ENCODE measurements around the gene MPO. TPM values are rescaled to one million over a fixed set of nuclear protein-coding genes. Genes with fewer than 3 reads are reported as not detected.

The MPO gene
- total RNA-seq, 1 experiment from 2014 or later: not detected

DNA sequence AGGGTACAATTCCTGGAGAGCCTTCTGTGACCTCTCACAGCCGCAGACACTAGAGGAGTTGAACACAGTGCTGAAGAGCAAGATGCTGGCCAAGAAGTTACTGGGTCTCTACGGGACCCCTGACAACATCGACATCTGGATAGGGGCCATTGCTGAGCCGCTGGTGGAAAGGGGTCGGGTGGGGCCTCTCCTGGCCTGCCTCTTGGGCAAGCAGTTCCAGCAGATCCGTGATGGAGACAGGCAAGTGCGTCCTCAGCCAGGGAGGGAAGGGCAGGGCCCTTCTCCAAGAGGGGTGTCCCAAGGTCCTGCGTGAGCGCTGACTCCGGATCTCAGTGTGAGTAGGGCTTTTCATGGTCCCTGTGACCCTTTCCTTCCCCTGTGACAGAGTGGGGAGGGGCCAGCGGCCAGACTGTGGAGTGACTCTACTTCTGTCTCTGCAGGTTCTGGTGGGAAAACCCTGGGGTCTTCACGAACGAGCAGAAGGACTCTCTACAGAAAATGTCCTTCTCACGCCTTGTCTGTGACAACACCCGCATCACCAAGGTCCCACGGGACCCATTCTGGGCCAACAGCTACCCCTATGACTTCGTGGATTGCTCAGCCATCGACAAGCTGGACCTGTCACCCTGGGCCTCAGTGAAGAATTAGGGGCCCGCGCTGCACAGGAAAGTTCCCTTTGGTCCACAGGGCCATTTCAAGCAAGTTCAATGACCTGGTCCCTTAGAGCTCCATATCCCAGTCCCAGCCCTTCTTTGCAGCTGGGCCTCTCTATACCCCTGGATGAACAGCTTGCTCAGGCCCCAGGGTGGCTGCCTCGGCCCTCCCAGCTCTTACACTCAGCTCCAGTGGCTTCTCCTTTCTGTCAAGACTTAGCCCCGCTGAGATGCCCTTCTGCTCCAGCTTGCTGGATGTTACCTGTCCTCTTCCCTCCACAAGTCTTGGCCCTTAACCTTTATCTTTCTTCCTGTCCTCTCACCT, 13.1 kb downstream of the MPO start:
- Histone ChIP-seq H3K27me3 (ENCODE audit: insufficient read depth, low read depth) (peaks cover 98% of the 10 kb centered on the region), H3K4me2 (no peak overlapping the region), H3K79me2 (ENCODE audit: low read depth) (no peaks in the 10 kb centered on the region), H3K9me3 (ENCODE audit: insufficient read depth, low read depth) (no peaks in the 10 kb centered on the region), H3F3A (ENCODE audit: insufficient read depth, low read depth) (no peaks in the 10 kb centered on the region), H3K36me3 (ENCODE audit: low read depth) (no peaks in the 10 kb centered on the region), H3K27ac (no peak overlapping the region), H4K20me1 (ENCODE audit: insufficient read depth) (no peaks in the 10 kb centered on the region), H3K4me1 (replicated peaks; ENCODE audit: insufficient read depth) (no peaks in the 10 kb centered on the region), H3K4me3 (no peak overlapping the region), H2AFZ (no peak overlapping the region), H3K9me2 (ENCODE audit: insufficient read depth) (no peaks in the 10 kb centered on the region)
- no peak for DNase-seq
- intact Hi-C loops (cut with micrococcal nuclease; ENCODE audit: unreplicated experiment): no loop called here
- POLR2A ChIA-PET (ENCODE audit: unreplicated experiment): interaction anchor here (0.6 kb wide), 1 partner anchor 31 kb away, joined by 5 read pairs; no protein-coding TSS in a partner anchor
- CTCF ChIA-PET: no interaction called here
- no TSS peak for BruUV-seq (replicated peaks)
- TF ChIP-seq EZH2 (IDR thresholded peaks at IDR 0.05; ENCODE audit: low read depth): no peak

DNA sequence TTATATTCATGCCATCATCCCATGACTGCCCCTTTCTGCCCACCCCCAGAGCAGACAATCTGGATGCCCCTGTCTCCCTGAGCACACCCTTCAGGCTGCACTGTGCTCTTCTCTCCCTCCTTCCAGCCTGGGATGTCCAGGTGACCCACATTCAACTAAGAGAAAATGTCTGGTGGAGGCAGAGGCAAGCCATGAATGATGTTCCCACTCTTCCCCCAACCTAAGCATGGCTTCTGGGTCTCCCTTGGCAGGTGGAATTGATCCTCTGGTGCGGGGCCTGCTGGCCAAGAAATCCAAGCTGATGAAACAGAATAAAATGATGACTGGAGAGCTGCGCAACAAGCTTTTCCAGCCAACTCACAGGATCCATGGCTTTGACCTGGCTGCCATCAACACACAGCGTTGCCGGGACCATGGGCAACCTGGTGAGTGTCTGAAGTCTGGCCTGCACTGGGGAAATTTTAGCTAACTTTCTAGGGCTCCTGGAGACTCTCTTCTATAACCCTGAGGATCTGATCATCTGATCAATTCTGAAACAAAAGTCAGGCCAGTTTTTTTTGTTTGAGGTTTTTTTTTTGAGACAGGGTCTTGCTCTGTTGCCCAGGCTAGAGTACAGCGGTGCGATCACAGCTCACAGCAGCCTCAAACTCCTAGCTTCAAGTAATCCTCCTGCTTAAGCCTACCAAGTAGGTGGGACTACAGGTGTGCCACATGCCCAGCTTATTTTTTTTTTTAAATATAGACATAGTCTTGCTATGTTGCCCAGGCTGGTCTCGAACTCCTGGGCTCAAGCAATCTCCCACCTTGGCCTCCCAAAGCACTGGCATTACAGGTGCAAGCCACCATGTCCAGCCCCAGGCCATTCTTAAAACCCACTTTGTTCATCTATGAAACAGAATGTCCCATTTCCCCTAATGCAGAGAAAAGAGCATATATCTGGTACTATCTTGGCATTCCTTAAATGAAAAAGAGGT, 14.5 kb downstream of the MPO start:
- intact Hi-C loops (cut with micrococcal nuclease; ENCODE audit: unreplicated experiment): no loop called here

DNA sequence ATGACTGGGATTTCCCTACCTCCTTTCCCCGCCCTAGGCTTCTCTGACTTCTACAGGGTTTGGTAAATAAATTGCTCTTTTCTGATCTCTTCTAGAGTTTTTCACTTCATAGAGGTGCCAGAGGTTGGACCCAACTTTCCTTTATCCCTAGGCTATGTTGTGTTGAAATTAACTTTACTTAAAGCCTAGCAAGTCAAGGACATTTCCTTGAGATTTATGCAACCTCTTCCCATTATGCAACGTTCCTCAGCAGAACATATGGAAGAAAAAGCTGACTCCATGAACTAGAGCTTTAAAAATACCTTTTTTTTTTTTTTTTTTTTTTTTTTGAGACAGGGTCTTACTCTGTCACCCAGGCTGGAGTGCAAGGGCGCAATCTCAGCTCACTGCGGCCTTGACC, 15.5 kb downstream of the MPO start:
- POLR2A ChIA-PET (ENCODE audit: unreplicated experiment): no interaction called here
- CTCF ChIA-PET: no interaction called here

More for the DNA sequence above, 14.5 kb downstream of the MPO start:
- DNase-seq: no peak
- CTCF ChIA-PET: no interaction called here
- TF ChIP-seq, protein P1, sequence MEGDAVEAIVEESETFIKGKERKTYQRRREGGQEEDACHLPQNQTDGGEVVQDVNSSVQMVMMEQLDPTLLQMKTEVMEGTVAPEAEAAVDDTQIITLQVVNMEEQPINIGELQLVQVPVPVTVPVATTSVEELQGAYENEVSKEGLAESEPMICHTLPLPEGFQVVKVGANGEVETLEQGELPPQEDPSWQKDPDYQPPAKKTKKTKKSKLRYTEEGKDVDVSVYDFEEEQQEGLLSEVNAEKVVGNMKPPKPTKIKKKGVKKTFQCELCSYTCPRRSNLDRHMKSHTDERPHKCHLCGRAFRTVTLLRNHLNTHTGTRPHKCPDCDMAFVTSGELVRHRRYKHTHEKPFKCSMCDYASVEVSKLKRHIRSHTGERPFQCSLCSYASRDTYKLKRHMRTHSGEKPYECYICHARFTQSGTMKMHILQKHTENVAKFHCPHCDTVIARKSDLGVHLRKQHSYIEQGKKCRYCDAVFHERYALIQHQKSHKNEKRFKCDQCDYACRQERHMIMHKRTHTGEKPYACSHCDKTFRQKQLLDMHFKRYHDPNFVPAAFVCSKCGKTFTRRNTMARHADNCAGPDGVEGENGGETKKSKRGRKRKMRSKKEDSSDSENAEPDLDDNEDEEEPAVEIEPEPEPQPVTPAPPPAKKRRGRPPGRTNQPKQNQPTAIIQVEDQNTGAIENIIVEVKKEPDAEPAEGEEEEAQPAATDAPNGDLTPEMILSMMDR (conservative IDR thresholded peaks at IDR 0.05): no peak
- TF ChIP-seq EZH2 (IDR thresholded peaks at IDR 0.05; ENCODE audit: low read depth): no peak
- BruUV-seq (replicated peaks): no TSS peak
- Histone ChIP-seq H3K27me3 (ENCODE audit: insufficient read depth, low read depth) (peaks cover 98% of the 10 kb centered on the region), H3K36me3 (ENCODE audit: low read depth) (no peaks in the 10 kb centered on the region), H3K4me2 (no peak overlapping the region), H3K79me2 (ENCODE audit: low read depth) (no peaks in the 10 kb centered on the region), H3K4me3 (no peak overlapping the region), H3K9me3 (ENCODE audit: insufficient read depth, low read depth) (no peaks in the 10 kb centered on the region), H2AFZ (no peak overlapping the region), H4K20me1 (ENCODE audit: insufficient read depth) (0 out of 2 replicates have a peak, but pooled peaks cover 5% of the 10 kb centered on the region), H3K4me1 (replicated peaks; ENCODE audit: insufficient read depth) (no peaks in the 10 kb centered on the region), H3K9me2 (ENCODE audit: insufficient read depth) (no peaks in the 10 kb centered on the region), H3K27ac (no peak overlapping the region), H3F3A (ENCODE audit: insufficient read depth, low read depth) (no peaks in the 10 kb centered on the region)
- POLR2A ChIA-PET (ENCODE audit: unreplicated experiment): no interaction called here

More for the DNA sequence above, 15.5 kb downstream of the MPO start:
- Histone ChIP-seq H3K27me3 (ENCODE audit: insufficient read depth, low read depth) (peaks cover 98% of the 10 kb centered on the region), H3K9me2 (ENCODE audit: insufficient read depth) (no peaks in the 10 kb centered on the region), H3K36me3 (ENCODE audit: low read depth) (no peaks in the 10 kb centered on the region), H3K9me3 (ENCODE audit: insufficient read depth, low read depth) (no peaks in the 10 kb centered on the region), H3K27ac (no peak overlapping the region), H3F3A (ENCODE audit: insufficient read depth, low read depth) (no peaks in the 10 kb centered on the region), H4K20me1 (ENCODE audit: insufficient read depth) (0 out of 2 replicates have a peak, but pooled peaks cover 5% of the 10 kb centered on the region), H3K79me2 (ENCODE audit: low read depth) (no peaks in the 10 kb centered on the region), H3K4me1 (replicated peaks; ENCODE audit: insufficient read depth) (no peaks in the 10 kb centered on the region), H3K4me2 (no peak overlapping the region), H3K4me3 (no peak overlapping the region), H2AFZ (no peak overlapping the region)
- TF ChIP-seq, protein P1 (conservative IDR thresholded peaks at IDR 0.05): no peak
- no peak for TF ChIP-seq EZH2 (IDR thresholded peaks at IDR 0.05; ENCODE audit: low read depth)
- BruUV-seq (replicated peaks): no TSS peak
- intact Hi-C loops (cut with micrococcal nuclease; ENCODE audit: unreplicated experiment): no loop called here
- no peak for DNase-seq

All from PC-9 (cell line).